Measurements from ENCODE around the gene CALM3.
"Not testable (repeated sequence)": the region's sequence is repeated elsewhere in the genome, so short reads cannot be mapped to it uniquely, and the experiment has no call there.

The CALM3 gene

GRCh38 chr19:46616631-46617322 is 15.6 kb downstream of the CALM3 start:
- DNase-seq (ENCODE audit: low spot score) = peak; percentile 59

GRCh38 chr19:46617601-46618000 is 16.5 kb downstream of the CALM3 start:
- no peak for DNase-seq (ENCODE audit: low spot score)

- no peak for DNase-seq (ENCODE audit: low spot score)
These were observed 17.6 kb downstream of the CALM3 start for GRCh38 chr19:46618670-46619231.

- DNase-seq (ENCODE audit: low spot score) = no peak
These were observed 19.1 kb downstream of the CALM3 start for GRCh38 chr19:46620267-46620666.

- no peak for DNase-seq (ENCODE audit: low spot score)
These were observed 19.6 kb downstream of the CALM3 start for GRCh38 chr19:46620716-46621115.

- no peak for DNase-seq (ENCODE audit: low spot score)
These were observed 20.3 kb downstream of the CALM3 start for GRCh38 chr19:46621191-46622117.

- DNase-seq (ENCODE audit: low spot score) = no peak
These were observed 21.0 kb downstream of the CALM3 start for GRCh38 chr19:46622118-46622446.

- DNase-seq (ENCODE audit: low spot score) = no peak
These were observed 22.9 kb downstream of the CALM3 start for GRCh38 chr19:46623915-46624502.

- no peak for DNase-seq (ENCODE audit: low spot score)
These were observed 24.0 kb downstream of the CALM3 start, which contains the start of gene PTGIR for GRCh38 chr19:46624958-46625661. TSS of gene PTGIR (minus strand) at chr19:46625089. CDS start at chr19:46624225, 864 bp downstream.

- DNase-seq (ENCODE audit: low spot score) = no peak
These were observed 24.6 kb downstream of the CALM3 start for GRCh38 chr19:46625731-46626130.

GRCh38 chr19:46626446-46626845 is 25.3 kb downstream of the CALM3 start:
- DNase-seq (ENCODE audit: low spot score) = no peak

GRCh38 chr19:46628970-46629369 is 27.8 kb downstream of the CALM3 start:
- not testable (repeated sequence) for DNase-seq (ENCODE audit: low spot score)

- DNase-seq (ENCODE audit: low spot score) = no peak
These were observed 28.5 kb downstream of the CALM3 start for GRCh38 chr19:46629546-46630025.

- no peak for DNase-seq (ENCODE audit: low spot score)
These were observed 29.6 kb downstream of the CALM3 start for GRCh38 chr19:46630586-46631205.

- DNase-seq (ENCODE audit: low spot score) = no peak
These were observed 30.4 kb downstream of the CALM3 start for GRCh38 chr19:46631481-46631880.

- DNase-seq (ENCODE audit: low spot score) = no peak
These were observed 32.0 kb downstream of the CALM3 start for GRCh38 chr19:46633130-46633529.

GRCh38 chr19:46634045-46634655 is 33.0 kb downstream of the CALM3 start:
- peak; percentile 90 for DNase-seq (ENCODE audit: low spot score)

GRCh38 chr19:46634656-46635218 is 33.6 kb downstream of the CALM3 start:
- no peak for DNase-seq (ENCODE audit: low spot score)

- DNase-seq (ENCODE audit: low spot score) = no peak
These were observed 35.0 kb downstream of the CALM3 start, which contains the start of gene GNG8 for GRCh38 chr19:46635920-46636761. TSS of gene GNG8 (minus strand) at chr19:46636202. CDS start at chr19:46634682, 1,520 bp downstream.

All from kidney tubule cell (primary cell).